Stomach (tissue), 9 donors: ENCODE measurements around the gene BRWD1. TPM values are rescaled to one million over a fixed set of nuclear protein-coding genes. Genes with fewer than 3 reads are reported as not detected.

Source experiments
- DNase-seq, 2 donors: peaks; one replicate each; pipeline versions ENCODE4 v3.0.0 to v3.0.0-alpha.2; 2013 to 2019
- H3K27ac ChIP-seq, 5 donors: fragments of 200-600 bp in 4 of 5; sonication (generic) in 4 of 5; one replicate each; pipeline ENCODE4 v1.5.1; 2013 to 2019; ENCODE audit warnings: mild to moderate bottlenecking in 1 of 5, moderate library complexity in 1 of 5
- H3K27me3 ChIP-seq, 3 donors: fragments of 200-600 bp; sonication (generic); one replicate each; pipeline ENCODE4 v1.5.1; 2017 to 2019; ENCODE audit warnings: mixed run types in 1 of 3
- H3K36me3 ChIP-seq, 4 donors: fragments of 200-600 bp; sonication (generic); 1 replicate in 3 of 4; 2 replicates in 1 of 4; pipeline ENCODE4 v1.5.1; 2016 to 2019
- H3K4me1 ChIP-seq, 4 donors: fragments of 200-600 bp; sonication (generic); one replicate each; pipeline ENCODE4 v1.5.1; 2016 to 2019
- H3K4me3 ChIP-seq, 4 donors: fragments of 200-600 bp; sonication (generic) in 3 of 4; one replicate each; pipeline ENCODE4 v1.5.1; 2016 to 2019; ENCODE audit warnings: mild to moderate bottlenecking in 1 of 4
- H3K9me3 ChIP-seq, 4 donors: fragments of 200-600 bp; sonication (generic); one replicate each; pipeline ENCODE4 v1.5.1; 2016 to 2019
- EP300 ChIP-seq: sonication (generic); formaldehyde crosslinking; IDR thresholded peaks from one replicate; pipeline ENCODE4 v1.6.1; 2017; ENCODE audit warnings: antibody characterized with exemption
- POLR2A ChIP-seq, 4 donors: fragments of 450-650 bp; IDR thresholded peaks; one replicate each; pipeline ENCODE4 v1.6.1; 2016; ENCODE audit warnings: antibody characterized with exemption in 4 of 4, control low read depth in 2 of 4, mild to moderate bottlenecking in 1 of 4, moderate library complexity in 1 of 4
- POLR2AphosphoS5 ChIP-seq, 3 donors: sonication (generic); formaldehyde crosslinking; IDR thresholded peaks; one replicate each; pipeline ENCODE4 v1.6.1; 2016; ENCODE audit warnings: antibody characterized with exemption in 3 of 3
- WGBS, 5 donors: extraction: QIAGEN DNeasy Blood & Tissue Kit in 3 of 5; methylation state at CpG; one replicate each; pipeline versions ENCODE4 v1.1.5 to v1.1.7; 2013 to 2018; 5-methylcytosine and 5-hydroxymethylcytosine counted together
- intact Hi-C: fragments of 100-400 bp; cut with DNase I; formaldehyde crosslinking; loops from one replicate; pipeline ENCODE4 v1.15.1; 2023; ENCODE audit warnings: low total_unique reads
- polyA plus RNA-seq, 3 donors: library from polyadenylated mRNA; stranded (reverse); fragments of 200-250 nt; gene quantifications; one replicate each; pipeline ENCODE4 v1.2.3, GENCODE V29; 2013
- total RNA-seq, 5 donors: library from RNA; depleted of rRNA; stranded (reverse); fragments of >200 nt; gene quantifications; one replicate each; pipeline versions ENCODE4 v1.1.0 to v1.2.3, GENCODE V29; 2014 to 2016
- TF ChIP-seq, protein P1 (sequence below), 7 experiments: fragments of 450-650 bp in 4 of 7; fragments of 200-600 bp in 3 of 7; sonication (generic) in 3 of 7; IDR thresholded peaks; one replicate each; pipeline ENCODE4 v1.5.1; 2016 to 2019; ENCODE audit warnings: antibody characterized with exemption in 7 of 7, control low read depth in 2 of 7, mild to moderate bottlenecking in 1 of 7
- donor health status: healthy with polysubstance abuse.
- donor health status: Bipolar disorder and iron deficiency.
- donor health status: healthy.

Gene BRWD1
- total and polyA plus RNA-seq, 8 donors: 5.9 to 216 (median 56.9) TPM

DNA sequence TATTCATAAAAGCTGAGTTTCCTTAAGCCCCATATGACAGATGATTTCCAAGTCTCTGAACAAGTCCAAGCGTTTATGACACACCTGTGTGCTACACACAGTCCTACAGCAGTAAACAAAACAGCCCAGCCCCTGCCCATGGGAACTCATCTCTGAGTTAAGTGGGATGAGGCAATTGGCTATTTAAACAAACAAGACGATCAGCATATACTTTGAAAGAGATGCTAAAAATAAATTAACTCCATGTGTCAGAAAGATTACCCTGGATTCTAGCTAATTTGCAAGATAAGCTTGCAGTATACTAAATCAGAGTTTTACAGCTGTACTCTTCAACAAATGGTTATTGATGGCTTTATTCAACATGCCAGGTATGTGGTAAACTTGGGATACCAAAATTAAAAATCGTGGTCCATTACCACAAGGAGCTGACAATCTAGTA is 137.1 kb downstream of the BRWD1 start:
- intact Hi-C loops: no loop called here
- no peaks in the 10 kb centered on the region for H3K27me3 ChIP-seq
- H3K9me3 ChIP-seq: no peaks in the 10 kb centered on the region
- H3K4me3 ChIP-seq: no peak overlapping the region
- 33 to 48% (median 38%) methylated on average over 3 of the region's 3 CpGs for WGBS, 5 donors
- no peak overlapping the region for H3K27ac ChIP-seq
- peaks cover 10 to 77% (median 66%) of the 10 kb centered on the region in 4 donors for H3K36me3 ChIP-seq
- peaks cover 0 to 4% (median under 1%) of the 10 kb centered on the region in 4 donors for H3K4me1 ChIP-seq
- TF ChIP-seq POLR2AphosphoS5 (IDR thresholded peaks at IDR 0.05): no peak
- no peak for TF ChIP-seq EP300
- TF ChIP-seq, protein P1, sequence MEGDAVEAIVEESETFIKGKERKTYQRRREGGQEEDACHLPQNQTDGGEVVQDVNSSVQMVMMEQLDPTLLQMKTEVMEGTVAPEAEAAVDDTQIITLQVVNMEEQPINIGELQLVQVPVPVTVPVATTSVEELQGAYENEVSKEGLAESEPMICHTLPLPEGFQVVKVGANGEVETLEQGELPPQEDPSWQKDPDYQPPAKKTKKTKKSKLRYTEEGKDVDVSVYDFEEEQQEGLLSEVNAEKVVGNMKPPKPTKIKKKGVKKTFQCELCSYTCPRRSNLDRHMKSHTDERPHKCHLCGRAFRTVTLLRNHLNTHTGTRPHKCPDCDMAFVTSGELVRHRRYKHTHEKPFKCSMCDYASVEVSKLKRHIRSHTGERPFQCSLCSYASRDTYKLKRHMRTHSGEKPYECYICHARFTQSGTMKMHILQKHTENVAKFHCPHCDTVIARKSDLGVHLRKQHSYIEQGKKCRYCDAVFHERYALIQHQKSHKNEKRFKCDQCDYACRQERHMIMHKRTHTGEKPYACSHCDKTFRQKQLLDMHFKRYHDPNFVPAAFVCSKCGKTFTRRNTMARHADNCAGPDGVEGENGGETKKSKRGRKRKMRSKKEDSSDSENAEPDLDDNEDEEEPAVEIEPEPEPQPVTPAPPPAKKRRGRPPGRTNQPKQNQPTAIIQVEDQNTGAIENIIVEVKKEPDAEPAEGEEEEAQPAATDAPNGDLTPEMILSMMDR (IDR thresholded peaks at IDR 0.05): no peak
- TF ChIP-seq POLR2A (IDR thresholded peaks at IDR 0.05): no peak
- DNase-seq: no peak

DNA sequence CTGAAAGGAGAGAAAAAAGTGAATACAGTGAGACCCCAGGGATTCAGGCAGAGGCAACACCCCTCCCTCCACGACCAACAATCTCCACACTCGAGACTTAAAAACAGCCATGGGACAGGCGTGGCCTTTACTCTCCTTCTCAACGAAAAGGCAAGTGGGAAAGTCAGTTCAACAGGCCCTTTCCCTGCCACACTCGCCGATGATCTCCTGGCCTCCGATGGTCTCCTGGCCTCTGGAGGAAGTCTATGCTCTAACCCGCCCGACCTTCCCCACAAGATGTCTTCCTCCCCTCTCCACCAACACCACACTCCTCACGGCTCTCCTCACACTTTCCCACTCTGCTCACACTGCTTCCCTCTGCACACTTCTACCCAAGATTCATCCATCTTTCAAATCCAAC is 137.8 kb downstream of the BRWD1 start:
- H3K4me3 ChIP-seq: no peak overlapping the region
- TF ChIP-seq POLR2AphosphoS5 (IDR thresholded peaks at IDR 0.05): no peak
- TF ChIP-seq POLR2A (IDR thresholded peaks at IDR 0.05): no peak
- TF ChIP-seq, protein P1 (IDR thresholded peaks at IDR 0.05): no peak
- no peak for TF ChIP-seq EP300
- H3K9me3 ChIP-seq: no peaks in the 10 kb centered on the region
- no peak overlapping the region for H3K27ac ChIP-seq
- H3K4me1 ChIP-seq: no peaks in the 10 kb centered on the region
- H3K36me3 ChIP-seq: peaks cover 10 to 84% (median 71%) of the 10 kb centered on the region in 4 donors
- WGBS, 5 donors: 79 to 84% (median 82%) methylated on average over 10 of the region's 10 CpGs
- intact Hi-C loops: no loop called here
- no peaks in the 10 kb centered on the region for H3K27me3 ChIP-seq
- DNase-seq: no peak

DNA sequence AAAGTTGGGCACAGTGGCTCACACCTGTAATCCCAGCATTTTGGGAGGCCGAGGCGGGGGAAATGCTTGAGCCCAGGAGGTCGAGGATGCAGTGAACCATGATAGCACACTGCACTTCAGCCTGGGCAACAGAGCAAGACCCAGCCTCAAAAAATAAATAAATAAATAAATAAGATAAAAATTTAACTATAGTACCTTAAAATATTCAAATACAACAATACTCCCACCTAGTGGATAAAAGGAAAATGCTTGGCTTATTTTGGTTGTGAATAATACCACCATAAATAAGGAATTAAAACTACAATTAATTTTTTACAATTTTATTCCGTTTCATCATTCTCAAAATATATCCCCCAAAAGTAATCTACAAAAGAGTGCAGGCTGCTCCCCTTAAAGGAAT is 138.3 kb downstream of the BRWD1 start:
- intact Hi-C loops: no loop called here
- WGBS, 5 donors: 82 to 89% (median 86%) methylated on average over 4 of the region's 4 CpGs
- no peak for TF ChIP-seq POLR2AphosphoS5 (IDR thresholded peaks at IDR 0.05)
- TF ChIP-seq, protein P1 (IDR thresholded peaks at IDR 0.05): peak in 4 of 7 experiments; percentile 23 to 57 (median 38)
- TF ChIP-seq EP300: no peak
- Histone ChIP-seq H3K27ac (no peak overlapping the region), H3K9me3 (no peaks in the 10 kb centered on the region), H3K4me3 (no peak overlapping the region), H3K27me3 (no peaks in the 10 kb centered on the region), H3K4me1 (no peaks in the 10 kb centered on the region), H3K36me3 (peaks cover 10 to 82% (median 72%) of the 10 kb centered on the region in 4 donors)
- DNase-seq: peak in 1 of 2 donors; percentile 37

DNA sequence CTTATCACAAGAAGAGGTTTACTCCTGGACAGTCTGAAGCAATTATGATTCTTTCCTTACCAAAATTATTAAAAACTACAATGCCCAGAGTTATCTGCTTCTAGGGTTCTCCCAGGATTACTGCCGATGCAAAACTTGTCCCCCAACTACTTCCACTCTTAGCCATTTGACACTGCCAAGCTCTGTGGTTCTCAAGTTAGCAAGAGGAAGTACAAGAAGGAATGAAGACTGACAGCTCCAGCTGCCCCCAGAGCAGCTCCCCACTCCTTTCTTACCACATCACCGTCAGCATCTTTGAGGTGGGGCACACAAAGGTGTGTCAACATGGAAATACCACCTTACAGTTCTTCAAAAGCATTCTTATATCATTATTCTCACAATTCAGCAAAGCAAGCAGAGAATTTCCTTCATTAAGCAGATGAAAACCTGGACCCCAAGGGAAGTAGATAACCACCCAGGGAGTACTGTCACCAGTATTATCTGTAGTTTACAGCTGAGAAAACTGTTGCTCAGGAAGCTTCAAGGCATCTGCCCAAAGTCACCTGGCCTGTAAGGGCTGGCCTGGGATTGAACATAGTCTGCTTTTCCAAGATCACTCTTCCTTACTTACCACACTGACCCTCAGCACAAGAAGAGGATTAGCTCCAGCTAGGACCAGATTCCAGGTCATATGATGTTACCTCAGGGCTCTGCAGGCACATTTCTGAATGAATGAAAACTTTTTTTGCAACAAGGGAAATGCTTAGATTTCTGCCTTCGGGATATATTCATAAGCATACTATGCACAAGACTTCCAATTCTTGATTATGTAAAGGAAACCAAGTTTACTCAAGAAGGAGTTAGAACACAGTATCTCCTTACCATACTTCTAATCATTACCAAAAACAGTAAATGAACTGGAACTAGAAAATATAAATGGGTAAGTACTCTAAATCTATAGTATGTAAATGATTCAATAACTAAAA is 139.4 kb downstream of the BRWD1 start:
- Histone ChIP-seq H3K4me3 (no peak overlapping the region), H3K9me3 (no peaks in the 10 kb centered on the region), H3K27me3 (no peaks in the 10 kb centered on the region), H3K36me3 (peaks cover 10 to 81% (median 61%) of the 10 kb centered on the region in 4 donors), H3K27ac (no peak overlapping the region), H3K4me1 (no peaks in the 10 kb centered on the region)
- WGBS, 5 donors: 76 to 87% (median 86%) methylated on average over 3 of the region's 3 CpGs
- intact Hi-C loops: no loop called here
- TF ChIP-seq POLR2A (IDR thresholded peaks at IDR 0.05) (no peak), EP300 (no peak), POLR2AphosphoS5 (IDR thresholded peaks at IDR 0.05) (no peak)
- TF ChIP-seq, protein P1 (IDR thresholded peaks at IDR 0.05): no peak
- DNase-seq: no peak
